PC-9 (cell line): ENCODE results near the gene WDR7.

Source experiments
- EZH2 ChIP-seq: fragments of 200-600 bp; sonication (generic); IDR thresholded peaks from 2 replicates; pipeline ENCODE4 v1.8.0; 2017; ENCODE audit warnings: antibody characterized with exemption, low read depth
- TF ChIP-seq, protein P1 (sequence below): fragments of 200-600 bp; sonication (generic); conservative IDR thresholded peaks from 2 replicates; pipeline ENCODE4 v1.6.1; 2017; ENCODE audit warnings: mixed run types, antibody characterized with exemption, mild to moderate bottlenecking, moderate library complexity

DNA sequence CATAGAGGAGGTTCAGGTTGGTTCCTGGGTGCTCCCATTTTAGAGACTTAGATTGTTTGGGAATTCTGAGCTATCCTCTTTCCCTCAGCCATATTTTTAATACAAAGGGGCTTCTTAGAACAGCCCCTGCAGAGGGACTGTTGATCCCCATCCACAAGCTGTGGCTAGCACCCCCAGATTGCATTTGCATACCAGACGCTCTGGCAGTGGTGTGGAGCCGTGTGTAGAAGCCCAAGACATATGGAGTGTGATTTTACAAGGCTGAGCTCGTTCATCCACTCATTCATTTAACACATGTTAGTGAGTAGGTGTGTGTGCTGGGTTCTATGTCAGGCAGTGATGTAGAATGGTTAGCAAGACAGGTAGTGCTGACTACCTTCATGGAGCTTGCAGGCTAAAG is 329.0 kb downstream of the WDR7 start:
- TF ChIP-seq, protein P1, sequence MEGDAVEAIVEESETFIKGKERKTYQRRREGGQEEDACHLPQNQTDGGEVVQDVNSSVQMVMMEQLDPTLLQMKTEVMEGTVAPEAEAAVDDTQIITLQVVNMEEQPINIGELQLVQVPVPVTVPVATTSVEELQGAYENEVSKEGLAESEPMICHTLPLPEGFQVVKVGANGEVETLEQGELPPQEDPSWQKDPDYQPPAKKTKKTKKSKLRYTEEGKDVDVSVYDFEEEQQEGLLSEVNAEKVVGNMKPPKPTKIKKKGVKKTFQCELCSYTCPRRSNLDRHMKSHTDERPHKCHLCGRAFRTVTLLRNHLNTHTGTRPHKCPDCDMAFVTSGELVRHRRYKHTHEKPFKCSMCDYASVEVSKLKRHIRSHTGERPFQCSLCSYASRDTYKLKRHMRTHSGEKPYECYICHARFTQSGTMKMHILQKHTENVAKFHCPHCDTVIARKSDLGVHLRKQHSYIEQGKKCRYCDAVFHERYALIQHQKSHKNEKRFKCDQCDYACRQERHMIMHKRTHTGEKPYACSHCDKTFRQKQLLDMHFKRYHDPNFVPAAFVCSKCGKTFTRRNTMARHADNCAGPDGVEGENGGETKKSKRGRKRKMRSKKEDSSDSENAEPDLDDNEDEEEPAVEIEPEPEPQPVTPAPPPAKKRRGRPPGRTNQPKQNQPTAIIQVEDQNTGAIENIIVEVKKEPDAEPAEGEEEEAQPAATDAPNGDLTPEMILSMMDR: no peak
- TF ChIP-seq EZH2: no peak
